Stimulated activated CD4-positive, alpha-beta T cell treated with anti-CD3 and anti-CD28 coated beads, Interleukin-4, amount 100 ng/mL, for 24 hours (primary cell): ENCODE data around the gene WNT5A.

ENCODE experiments used
- DNase-seq: peaks from one replicate; pipeline ENCODE4 v3.0.0-alpha.2; 2020

The WNT5A gene

DNA sequence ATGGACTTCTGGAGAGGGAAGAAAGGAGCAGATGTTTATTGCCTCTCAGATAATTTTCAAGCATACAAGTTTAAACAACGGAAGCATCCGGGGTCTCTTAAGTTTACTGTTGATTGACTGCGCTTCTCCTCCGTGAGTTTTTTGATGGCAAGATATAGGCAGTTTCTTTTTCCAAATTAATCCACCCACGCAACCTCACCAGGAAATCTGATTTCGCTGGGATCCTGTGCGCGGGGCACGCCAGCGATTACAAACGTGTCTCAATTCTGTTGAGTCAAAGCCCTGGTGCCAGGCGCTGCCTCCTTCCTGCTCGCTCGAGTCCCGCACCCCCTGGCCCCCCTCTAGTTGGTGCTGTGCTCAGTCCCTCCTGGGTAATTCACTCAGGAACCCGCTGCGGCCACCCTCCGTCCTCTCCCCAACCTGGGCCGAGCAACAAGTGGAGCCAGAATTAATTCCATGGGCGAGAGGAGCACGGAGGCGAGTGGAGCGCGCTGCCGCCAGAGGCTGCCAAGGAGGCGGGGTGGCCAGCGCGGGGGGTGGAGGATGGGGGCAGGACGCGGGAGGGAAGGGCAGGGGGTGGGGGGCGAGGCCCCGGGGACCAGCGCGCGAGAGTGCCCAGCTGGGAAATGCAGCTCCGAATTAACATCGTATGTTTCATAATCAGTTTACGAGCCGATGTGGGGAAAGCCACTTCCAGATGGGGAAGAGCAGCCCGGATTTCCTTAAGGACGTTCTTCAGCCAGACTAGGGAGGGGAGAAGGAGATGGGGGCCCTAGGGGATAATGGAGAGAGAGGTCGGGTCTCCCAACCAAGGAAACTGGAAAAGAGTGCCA is 6.0 kb downstream of the WNT5A start:
- no peak for DNase-seq

DNA sequence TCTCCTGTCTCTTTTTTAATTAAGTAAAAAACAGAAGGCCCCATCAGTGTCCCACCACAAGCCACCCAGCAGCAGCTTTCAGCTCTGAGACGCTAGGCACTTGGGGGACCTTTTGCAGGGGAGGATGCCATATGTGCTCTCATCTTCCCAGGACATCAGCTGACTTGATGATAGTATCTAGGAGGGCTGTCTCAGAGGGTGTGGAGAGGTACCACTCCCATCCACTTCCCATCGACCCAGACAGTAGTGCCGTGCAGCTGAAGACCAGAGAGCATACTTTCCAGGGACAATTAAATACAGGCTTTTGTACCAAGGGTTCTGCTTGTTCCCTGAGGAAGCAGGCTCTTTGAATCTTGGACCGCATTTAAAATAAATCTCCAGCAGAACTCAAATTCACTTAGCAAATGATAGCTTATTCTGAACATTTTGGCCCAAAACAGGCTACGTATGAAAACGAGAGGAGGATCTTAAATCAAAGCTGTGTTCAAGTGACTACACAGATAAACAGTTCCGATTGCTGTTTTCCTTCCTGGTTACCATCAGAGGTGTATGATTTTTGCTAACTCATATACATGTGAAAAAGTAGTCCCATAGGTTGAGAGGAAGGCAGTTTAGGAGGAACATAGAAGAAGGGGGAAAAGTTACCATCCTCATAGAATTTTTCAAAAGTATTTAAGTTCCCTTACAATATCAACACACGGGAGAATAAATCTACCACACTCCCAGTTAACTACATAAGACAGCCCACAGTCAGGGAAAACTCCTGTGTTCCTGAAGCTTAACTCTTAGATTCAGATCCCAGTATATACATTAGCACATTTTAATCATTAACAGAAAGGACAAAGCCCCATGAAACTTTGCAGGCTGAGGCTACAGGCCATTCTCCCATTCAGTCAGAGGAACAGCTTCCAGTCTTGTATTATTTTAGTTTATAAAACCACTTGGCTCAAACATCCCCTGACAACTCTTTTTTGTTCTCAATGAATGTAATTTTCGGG is 9.5 kb downstream of the WNT5A start:
- DNase-seq: no peak

DNA sequence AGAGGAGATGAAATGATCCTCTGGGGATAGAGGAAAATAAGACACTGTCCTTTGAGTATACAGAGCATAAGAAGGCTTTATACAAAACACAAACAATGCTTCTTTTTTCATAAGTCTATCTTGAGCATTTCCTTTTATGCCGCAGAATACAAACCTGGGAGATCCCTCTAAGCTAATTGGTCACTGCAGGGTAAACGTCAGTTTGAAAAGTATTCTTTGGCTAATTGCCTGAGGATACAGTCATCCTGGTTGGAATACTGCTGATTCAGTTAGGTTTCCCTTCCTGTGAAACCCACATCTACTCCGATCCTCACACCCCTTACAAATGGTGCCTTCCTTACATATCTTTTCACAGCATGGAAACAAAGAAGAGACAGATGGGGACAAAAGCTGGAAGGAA is 10.6 kb downstream of the WNT5A start:
- no peak for DNase-seq

DNA sequence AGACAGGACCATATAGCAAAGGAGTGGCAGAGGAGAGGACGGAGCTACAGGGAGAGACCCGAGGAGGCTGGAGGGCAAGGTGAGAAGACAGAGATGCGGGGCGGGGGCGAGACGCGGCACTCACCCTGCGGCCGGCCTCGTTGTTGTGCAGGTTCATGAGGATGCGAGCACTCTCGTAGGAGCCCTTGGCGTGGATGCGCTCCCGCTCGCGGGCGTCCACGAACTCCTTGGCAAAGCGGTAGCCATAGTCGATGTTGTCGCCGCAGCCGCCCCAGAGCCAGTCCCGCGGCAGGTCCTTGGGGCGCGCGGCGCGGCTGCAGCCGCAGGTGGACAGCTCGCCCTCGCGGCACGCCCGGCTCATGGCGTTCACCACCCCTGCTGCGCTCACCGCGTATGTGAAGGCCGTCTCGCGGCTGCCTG is 12.9 kb downstream of the WNT5A start:
- no peak for DNase-seq

DNA sequence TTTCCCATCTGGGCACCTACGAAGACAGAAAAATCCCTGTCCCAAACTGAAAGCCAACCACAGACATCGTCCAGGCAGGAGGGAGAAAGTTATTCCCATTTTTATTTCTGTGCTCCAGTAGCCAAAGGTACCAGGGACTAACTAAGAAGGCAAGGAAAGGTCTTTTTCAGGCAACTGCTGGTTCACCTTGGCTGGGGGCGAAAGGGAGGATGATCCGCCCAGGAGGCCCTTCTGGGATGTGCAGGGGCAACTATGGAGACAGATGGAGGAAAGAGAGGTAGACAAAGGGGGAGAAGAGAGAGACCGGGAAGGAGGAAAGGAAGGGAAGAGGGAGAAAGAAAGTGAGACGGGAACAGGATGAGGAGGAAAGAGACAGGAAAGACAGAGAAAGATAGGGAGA is 13.3 kb downstream of the WNT5A start:
- no peak for DNase-seq

DNA sequence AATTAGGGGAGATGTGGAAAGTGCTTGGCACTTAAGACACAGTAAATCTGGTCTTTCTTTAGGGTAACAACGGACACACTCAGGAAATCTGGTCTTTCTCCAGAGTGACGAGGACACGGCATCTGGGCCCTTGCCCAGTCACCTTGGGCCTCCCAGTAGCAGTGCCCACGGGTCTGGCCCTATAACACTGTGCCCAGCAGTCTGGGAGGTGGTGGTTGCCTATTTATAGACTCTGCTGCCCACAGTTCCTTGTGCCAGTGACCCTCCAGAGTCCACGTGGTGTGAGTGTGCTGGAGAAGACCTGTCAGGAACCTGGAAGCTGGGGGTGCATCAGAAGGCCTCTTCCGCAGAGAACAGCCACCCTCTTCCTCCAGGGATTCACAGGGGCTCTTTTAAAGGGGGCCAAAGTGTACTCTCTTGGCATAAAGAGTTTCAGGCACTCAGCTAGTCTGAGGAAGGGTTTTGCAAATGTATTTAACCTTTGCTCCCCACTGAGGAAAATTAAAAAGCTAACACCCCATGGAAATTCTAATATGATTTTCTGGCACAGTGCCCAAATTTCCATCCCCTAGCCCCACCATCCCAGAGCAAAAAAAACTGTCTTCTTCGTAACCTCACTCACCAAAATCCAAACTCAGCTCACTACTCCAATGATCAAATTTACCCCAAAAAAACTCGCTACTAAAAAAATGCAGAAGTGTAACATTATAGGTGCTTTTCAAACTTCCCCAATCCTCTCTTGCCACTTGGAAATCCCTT is 15.4 kb downstream of the WNT5A start:
- no peak for DNase-seq

DNA sequence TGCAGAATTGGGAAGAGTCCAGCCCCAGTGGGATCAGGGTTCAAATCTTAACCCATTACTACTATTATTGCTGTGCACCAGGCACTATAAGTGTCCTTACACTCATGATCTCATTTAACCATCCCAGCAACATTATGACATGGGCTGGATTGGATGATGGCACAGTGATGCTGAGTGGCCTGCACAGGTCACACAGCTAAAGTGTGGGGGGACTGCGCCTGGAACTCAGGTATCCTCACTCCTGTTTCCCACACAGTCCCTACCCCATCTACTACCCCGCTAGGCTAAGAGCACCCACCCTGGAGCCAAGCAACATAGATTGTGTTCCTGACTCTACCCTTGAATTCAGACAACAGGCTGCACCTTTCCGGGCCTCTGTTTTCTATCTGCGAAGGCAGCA is 16.0 kb downstream of the WNT5A start:
- DNase-seq: no peak

DNA sequence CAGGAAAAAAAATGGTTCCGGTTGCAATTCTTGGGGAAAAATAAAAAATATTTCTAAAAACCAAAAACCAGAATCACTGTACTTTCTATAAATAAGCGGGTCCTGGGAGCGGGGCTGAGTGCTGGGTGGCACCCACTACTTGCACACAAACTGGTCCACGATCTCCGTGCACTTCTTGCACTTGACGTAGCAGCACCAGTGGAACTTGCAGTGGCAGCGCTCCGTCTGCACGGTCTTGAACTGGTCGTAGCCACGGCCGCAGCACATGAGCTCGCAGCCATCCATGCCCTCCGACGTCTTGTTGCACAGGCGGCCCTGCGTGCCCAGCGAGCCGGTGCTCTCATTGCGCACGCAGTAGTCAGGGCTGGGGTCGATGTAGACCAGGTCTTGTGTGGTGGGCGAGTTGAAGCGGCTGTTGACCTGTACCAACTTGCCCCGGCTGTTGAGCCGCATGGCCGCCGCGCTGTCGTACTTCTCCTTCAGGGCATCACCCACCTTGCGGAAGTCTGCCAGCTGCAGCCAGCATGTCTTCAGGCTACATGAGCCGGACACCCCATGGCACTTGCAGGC is 17.1 kb downstream of the WNT5A start:
- DNase-seq: no peak

DNA sequence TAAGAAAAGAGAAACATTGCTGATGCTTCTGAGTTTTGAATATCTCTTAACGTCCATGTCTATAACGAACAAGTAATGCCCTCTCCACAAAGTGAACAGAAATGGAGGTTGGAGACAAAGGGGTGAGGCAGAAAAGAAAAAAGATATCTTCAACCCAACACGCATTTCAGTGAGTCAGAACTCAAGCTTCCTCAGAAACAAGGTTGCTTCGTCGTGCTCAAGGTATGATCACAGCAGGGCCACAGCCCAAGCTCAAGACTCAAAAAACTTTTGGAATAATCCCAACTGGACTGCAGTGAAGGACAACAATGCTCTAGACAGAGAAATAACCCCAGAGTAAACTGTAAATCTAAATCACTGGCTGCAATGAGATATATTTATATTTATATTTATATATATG is 18.9 kb downstream of the WNT5A start:
- no peak for DNase-seq

DNA sequence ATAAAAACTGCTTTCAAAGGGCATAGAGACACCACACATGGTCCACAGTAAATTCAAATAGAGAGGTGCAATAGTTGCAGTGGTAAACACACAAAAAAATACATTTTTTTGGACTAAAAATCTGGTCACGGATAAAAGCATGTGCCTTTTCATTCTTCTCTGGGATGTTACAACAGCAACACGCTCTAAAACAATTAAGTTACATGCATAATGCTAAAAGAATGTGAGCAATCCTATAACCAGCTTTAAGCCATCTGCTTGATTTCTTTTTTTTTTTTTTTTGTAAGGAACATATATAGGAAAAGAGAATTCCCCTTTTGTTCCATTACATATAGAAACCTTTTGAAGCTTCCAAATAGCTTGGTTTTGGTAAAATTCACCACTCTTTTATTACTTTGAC is 20.0 kb downstream of the WNT5A start:
- DNase-seq: no peak

DNA sequence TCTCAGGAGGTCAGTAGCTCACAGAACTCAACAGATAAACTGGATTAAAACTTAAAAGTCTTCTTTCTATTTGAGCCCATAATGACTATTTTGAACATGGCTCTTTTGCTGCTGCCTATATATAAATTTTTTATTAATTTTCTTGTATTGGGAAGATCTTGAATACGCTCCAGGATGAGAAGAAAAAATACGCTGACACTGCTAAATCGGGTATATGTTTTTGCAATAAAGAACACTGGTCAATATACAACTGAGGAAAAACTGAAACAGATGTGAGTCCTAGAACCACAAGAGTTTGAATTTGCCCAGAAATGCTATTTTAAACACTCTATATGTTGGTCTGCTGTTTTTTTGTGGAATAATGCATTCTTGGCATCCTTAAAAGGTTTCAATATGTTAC is 20.6 kb downstream of the WNT5A start:
- no peak for DNase-seq

DNA sequence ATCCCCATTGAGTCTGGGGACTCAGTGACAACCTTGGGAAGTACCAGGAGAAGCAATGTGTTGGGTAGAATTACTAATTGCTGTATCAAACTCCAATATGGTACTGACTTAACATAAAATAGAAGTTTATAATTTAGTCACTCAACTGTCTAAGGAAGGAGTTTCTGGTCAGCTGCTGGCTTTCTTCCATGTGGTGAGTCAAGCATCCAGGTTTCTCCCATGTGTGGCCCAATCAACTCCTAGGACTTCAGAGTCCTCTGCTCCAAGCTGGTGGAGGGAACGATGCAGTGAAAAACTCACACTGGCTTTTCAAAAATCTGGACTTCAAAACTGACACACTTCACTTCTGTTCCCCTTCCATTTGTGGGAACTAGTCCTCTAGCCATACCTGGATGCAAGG is 25.2 kb downstream of the WNT5A start:
- DNase-seq: no peak

DNA sequence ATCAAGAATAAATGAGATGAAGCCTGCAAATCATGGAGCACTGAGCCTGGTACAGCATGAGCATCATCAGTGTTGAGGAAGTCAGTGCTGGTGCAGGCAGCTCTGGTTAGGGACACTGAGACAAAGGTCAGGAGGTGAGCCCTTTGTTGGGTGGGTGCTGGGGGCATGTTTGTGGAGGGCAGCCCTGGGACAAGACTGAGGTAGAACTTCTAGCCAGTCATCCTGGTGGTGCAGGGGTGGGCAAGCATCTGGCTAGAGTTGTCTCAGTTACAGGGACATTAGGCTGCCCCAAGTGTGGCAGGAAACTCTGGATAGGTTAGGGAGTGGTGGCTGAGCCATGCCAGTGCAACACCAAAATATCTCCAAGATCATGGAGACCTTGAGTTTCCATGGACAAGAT is 27.3 kb downstream of the WNT5A start:
- no peak for DNase-seq

DNA sequence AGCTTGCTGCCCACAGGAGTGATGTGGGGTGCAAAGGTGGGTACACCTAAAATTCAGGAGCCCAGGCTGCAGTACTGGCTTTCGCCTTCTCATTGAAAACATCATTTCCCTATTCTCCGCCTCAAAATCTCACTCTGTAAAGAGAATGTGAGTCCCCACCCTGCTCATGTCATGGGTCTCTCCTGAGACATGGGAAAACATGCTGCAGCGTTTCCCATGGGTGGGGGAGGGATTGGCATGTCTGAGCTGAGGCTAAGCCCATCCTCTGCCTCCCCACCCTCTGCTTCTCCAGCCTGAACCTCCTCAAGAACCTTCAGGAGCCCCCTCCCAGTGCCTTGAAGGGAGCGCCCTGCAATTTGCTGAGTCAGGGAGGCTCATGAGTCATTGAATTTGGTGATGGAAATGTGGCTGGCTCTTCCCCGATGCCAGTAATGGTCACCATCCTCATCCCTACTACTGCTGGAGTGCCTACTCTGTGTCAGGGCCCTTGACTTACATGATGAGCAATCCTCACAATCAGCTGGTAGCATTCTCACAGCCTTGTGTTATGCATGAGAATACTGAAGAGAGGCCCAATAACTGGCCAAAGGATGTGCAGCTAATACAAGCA is 28.8 kb downstream of the WNT5A start:
- DNase-seq: no peak

DNA sequence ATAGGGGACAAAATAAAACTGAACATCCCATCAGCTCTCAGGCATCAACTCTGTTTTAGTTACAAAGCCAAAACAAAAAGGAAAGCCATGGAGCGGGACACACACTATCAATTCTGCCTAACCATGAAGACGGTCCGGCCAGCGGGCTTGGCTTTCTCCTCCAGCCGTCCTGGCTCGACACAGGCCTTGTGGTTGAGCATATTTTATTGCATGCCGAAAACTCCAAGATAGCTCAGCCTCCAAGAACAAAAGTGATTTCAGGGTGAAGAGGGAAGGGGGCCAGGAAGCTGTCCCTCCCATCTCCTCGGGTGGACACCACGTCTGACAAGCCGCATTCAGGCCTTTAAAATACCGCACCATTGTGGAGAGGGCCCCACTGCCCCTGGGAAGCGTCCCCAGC is 31.2 kb downstream of the WNT5A start:
- no peak for DNase-seq

DNA sequence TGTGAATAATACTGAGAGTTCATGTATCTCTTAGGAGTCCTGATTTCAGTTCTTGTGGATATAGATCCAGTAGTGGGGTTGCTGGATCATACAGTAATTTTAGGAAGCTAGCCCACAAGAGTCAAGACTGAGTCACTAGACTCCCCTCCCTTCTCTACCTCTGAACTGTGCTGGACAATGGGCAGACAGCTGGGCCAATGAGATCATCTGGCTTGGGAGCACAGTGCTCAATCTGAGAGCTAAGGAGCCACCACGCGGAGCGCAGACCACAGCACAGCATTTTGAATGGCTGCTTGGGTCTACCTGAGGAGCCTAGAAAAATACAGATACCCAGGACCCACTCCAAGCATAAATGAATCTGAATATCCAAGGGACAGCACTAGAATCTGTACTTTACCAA is 32.5 kb downstream of the WNT5A start:
- no peak for DNase-seq

DNA sequence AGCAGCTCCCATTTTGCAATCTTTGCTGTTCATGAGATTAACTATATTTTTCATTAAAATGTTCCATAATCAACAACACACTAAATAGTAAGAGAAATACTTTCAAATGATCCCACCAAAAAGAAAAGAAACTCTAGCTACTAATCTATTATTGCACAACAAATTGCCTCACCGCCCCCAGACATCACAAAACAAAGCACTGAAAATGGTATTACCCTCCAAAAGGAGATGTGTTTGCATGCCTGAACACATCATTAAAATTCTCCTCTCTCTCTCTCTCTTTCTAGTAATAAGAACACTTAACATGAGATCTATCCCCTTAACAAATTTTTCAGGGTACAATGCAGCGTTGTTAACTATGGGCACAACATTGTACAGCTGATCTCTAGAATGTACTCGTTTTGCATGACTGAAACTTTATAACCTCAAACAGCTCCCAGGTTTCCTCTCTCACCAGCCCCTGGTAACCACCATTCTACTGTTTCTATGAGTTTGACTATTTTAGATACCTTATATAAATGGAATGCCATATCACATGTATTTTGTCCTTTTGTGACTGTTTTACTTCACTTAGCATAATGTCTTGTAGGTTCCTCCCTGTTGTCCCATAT is 33.1 kb downstream of the WNT5A start:
- no peak for DNase-seq

DNA sequence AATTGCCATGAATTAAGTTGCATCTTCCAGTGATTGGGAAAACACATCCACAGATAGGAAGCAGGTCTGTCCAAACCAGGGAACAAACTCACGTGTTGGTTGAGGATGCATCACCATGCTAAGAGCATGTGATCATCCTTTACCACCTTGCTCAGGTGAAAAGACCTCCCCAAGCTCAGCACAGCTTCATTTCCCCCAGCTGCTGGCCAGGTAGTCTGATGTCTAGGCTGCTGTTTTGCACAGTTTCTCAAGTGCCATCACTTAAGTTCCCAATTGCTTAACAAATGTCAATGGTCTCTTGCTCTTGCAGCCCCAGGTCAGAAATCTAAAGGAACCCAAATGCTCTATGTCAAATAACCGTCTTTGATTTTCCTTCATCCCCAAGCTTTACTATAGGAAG is 34.2 kb downstream of the WNT5A start:
- DNase-seq: no peak

DNA sequence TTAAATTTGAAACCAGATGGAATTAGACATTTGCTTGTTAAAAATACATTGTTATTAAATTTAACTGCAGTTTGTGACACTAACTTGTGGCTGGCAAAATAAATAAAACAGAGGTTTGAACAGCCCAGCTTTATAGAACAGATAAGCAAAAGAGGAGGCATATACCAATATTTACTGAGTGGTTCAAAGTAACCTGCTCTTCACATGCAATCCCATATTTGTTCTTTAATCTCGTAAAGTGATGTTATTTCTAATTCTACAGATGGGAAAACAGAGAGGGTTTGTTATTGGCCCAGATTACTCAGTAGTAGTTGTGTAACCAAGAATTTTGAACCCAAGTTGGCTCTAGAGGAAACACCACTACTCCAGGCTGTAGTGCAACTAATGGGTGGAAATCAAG is 37.6 kb downstream of the WNT5A start:
- DNase-seq: no peak

DNA sequence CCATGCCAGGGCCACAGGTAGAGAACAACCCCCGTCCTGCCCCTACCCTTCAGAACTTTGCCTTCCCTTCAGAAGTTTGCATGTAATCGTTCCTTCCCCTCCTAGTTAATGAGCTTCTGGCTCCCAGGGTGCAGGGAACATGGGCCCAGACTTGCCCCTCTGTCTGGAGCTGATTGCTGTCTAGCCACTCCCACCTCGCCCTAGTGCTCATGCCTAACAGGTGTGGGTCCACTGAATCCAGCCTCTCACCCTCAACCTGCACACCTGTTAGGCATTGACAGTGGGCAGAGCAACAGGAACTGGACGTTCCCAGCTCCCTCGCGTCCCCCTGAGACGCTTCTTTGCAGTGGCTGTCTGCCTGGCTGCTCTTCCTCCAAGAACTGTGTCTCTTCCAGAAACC is 40.3 kb downstream of the WNT5A start:
- DNase-seq: no peak

DNA sequence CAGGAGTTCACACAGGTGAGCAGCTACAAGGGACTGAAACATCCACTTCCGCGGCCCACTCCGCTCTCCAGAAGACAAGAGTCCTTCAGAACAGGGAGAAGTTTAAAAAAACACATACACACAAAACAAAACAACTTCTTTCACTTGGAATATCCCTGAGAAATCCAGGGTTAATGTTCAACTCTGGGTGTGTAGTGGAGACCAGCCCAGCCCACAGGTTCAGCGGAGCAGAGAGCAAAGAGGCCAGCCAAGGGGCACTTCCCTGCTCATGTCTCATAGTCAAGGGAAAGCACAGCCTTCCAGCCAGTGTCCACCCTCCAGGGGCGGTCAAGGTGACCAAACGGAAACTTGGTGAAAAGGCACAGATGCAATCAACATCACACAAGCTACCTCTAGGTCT is 41.6 kb downstream of the WNT5A start:
- no peak for DNase-seq

DNA sequence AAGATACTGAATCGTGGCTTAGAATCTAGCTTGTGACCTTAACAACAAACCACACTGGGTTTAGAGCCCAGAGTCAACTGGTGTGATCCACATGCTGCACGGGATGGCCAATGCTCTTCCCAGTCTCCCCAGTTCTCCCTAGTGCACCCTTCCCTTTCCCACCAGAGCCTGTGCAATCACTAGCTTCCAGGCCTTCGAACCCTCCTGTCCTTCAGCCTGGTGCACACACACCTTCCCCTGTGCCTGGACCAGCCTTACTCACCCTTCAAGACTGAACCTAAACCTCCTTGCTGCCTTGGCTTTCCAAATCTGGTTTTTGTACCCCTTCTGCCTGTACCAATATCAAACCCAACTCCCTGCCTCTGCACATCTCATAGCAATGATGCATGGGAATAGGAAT is 43.8 kb downstream of the WNT5A start:
- DNase-seq: no peak
